HG02759 (cell line): ENCODE results near the gene SYNPO.

Source experiments
- ATAC-seq: cut with Tn5 transposase; IDR thresholded peaks from one replicate; pipeline ENCODE4 v1.9.1; 2021; ENCODE audit warnings: mild to moderate bottlenecking, moderate library complexity; ENCODE audit not compliant: unreplicated experiment

The SYNPO gene

GRCh38 chr5:150606476-150606875 lies 34.0 kb upstream of the SYNPO start:
- ATAC-seq: no peak

GRCh38 chr5:150607105-150607504 lies 33.4 kb upstream of the SYNPO start:
- ATAC-seq: no peak

GRCh38 chr5:150607991-150608390 lies 32.5 kb upstream of the SYNPO start:
- no peak for ATAC-seq

- ATAC-seq: no peak
These were observed 31.5 kb upstream of the SYNPO start for GRCh38 chr5:150608991-150609390.

- no peak for ATAC-seq
These were observed 30.4 kb upstream of the SYNPO start for GRCh38 chr5:150609843-150610584.

- ATAC-seq: no peak
These were observed 29.4 kb upstream of the SYNPO start for GRCh38 chr5:150611026-150611425.

- no peak for ATAC-seq
These were observed 28.1 kb upstream of the SYNPO start for GRCh38 chr5:150612405-150612804.

GRCh38 chr5:150612905-150613670 lies 27.4 kb upstream of the SYNPO start:
- no peak for ATAC-seq

GRCh38 chr5:150613991-150614660 lies 26.3 kb upstream of the SYNPO start:
- ATAC-seq: no peak

GRCh38 chr5:150614661-150615060 lies 25.8 kb upstream of the SYNPO start:
- no peak for ATAC-seq

GRCh38 chr5:150615141-150615699 lies 25.2 kb upstream of the SYNPO start:
- no peak for ATAC-seq

- no peak for ATAC-seq
These were observed 24.4 kb upstream of the SYNPO start for GRCh38 chr5:150616024-150616470.

- ATAC-seq: no peak
These were observed 24.0 kb upstream of the SYNPO start for GRCh38 chr5:150616506-150616905.

- no peak for ATAC-seq
These were observed 22.3 kb upstream of the SYNPO start for GRCh38 chr5:150618163-150618562.

GRCh38 chr5:150618588-150619281 lies 21.7 kb upstream of the SYNPO start:
- no peak for ATAC-seq

GRCh38 chr5:150619359-150620230 lies 20.9 kb upstream of the SYNPO start:
- ATAC-seq: no peak

- no peak for ATAC-seq
These were observed 19.2 kb upstream of the SYNPO start for GRCh38 chr5:150621301-150621700.

- no peak for ATAC-seq
These were observed 18.3 kb upstream of the SYNPO start for GRCh38 chr5:150622157-150622556.

- ATAC-seq: peak; percentile 20
These were observed 17.1 kb upstream of the SYNPO start for GRCh38 chr5:150623152-150623877.
